Activated CD4-positive, alpha-beta T cell treated with anti-CD3 and anti-CD28 coated beads for 4 hours (primary cell): ENCODE data around the gene OR52W1.
"Not testable (repeated sequence)": the region's sequence is repeated elsewhere in the genome, so short reads cannot be mapped to it uniquely, and the experiment has no call there.

Experiments used
- DNase-seq, 2 donors: peaks; one replicate each; pipeline ENCODE4 v3.0.0-alpha.2; 2020

OR52W1 gene

DNA sequence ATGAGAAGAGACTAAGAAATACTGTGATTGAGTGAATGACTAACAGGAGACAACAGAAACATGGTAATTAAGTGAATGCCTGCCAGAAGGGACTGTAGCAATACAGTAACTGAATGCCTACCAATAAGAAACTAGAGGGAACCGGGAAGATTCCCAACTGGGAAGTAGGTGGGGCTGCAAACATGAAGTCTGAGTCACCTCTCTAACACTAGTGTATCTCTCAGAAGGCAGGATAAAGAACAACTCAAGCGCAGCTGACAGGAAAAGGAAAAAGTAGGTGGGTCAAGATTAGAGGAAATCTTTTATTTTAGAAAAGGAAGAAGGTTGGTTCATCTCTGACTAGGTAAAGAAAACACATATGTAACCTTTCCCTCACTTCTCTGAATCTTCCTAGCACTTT, 20.3 kb downstream of the OR52W1 start:
- no peak for DNase-seq

DNA sequence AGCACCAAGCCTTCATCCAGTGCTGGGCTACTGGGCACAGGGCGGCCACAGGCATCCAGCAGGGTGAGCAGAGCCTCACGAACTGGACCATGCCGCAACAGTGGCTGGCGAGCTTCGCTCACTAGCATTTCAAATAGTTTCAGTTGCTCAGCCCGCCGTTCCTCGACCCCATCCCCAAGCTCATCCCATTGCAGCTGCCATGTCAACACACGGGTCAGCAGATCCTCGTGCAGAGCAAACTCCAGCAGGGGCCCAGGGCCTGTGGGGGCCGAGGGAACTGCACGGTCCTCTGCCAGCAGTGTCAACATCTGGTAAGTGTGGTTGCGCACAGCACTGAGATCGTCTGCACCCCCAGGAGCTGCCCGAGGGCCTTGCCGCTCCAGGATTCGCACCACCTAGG, 24.8 kb downstream of the OR52W1 start:
- no peak for DNase-seq

DNA sequence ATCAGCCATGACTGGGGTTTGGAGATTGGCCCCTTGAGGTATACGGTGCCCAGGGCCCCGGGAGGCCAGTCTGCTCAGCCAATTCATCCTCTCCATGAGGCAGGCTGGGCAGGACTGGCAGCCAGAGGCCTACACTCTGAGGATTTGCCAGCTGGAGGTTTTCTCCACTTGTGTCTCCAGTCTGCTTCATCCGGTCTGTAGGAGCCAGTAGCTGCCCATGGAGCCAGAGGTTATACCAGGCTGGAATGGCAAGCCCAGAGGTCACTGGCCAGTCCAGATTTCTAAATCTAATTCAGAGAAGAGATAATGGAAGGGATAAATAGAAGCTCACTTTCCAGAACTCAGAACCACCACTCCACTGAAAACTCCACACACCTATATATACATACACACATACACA, 25.4 kb downstream of the OR52W1 start:
- no peak for DNase-seq

DNA sequence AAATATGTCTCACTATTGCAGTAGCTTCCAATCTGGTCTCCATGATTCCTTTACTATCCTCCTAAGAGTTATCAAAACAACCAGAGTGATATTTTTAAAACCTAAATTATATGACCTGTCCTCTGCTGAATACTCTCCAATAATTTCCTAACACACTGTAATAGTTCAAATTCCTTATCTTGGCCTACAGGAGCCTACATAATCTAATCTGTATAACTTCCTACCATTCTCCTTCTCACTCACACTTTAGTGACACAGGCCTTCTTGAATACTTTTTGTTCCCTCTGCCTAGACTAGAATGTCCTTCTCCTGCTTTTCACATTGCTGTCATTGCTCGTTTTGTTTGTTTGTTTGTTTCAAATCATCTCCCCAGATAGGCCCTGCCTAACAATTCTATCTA, 26.0 kb downstream of the OR52W1 start:
- DNase-seq: no peak

DNA sequence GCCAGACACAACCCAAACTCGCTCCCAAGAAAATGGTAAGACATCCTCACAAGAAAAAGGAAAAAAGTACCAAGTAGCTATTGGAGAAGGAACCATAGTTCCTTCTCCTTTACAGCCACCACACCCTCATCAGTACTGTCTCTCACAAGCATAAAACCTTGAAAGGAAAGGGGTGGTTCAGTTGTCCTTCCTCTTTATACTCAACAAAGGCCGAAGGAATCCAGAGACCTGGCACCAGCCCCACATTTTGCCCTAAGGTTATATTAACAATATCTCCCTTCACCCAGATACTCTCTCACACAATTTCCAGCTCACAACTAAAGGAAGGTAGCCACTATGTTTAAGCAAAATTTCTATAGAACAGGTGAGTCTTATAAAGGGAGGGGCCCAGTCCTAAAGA, 26.9 kb downstream of the OR52W1 start:
- DNase-seq: no peak

DNA sequence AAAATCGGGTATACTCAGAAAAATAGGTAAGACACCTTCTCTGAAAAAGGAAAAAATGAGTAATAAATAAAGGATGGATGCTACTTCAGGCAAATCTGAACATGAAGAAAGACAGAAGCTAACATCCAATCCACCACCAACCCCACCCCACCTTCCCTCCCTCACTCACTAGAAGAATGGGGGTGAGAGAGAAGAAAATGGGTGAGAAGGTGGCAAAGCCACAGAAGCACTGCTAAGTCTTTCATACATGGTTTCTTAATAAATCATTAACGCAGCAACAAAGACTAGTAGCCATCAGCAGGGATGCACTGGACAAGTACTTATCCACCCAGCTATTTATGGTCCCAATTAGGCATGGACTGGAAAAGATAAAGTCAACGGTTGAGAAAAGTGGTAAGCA, 29.5 kb downstream of the OR52W1 start:
- DNase-seq: no peak

DNA sequence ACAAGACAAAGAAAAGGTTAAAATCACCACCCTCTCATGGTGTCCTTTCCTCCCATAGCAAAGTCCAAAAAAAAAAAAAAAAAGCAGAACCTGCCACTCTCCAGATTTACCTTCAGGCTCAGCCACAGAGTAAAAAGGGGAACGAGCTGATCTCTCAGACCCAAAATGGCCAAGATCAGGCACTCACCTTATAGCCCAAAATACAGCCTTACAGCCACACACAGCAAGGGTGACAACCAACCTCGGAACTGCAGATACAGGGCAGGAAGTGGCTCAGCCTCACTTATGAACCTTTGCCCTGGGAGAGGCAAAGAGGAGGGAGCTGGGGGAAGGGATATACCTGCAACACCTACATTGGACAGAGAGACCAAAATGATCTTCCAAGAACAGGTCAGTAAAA, 30.9 kb downstream of the OR52W1 start:
- DNase-seq: no peak

DNA sequence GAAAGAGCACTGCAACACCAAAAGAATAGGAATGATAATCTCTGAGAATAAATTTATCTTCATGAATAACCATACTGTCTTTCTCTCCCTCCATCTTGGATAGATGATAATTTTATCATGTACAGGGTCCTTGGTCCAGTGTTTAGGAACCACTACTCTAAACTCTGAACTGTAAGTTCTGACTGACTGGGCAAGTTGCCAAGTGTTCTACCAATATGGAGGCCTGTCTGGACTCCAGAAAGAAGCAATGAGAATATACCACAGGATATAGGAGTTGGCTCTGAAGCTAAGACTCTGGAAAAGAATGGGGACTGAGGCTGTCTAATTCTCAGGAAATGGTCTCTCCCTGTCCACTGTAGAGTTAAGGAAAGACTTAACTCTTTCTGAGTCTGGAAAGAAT, 33.9 kb downstream of the OR52W1 start:
- DNase-seq: no peak

DNA sequence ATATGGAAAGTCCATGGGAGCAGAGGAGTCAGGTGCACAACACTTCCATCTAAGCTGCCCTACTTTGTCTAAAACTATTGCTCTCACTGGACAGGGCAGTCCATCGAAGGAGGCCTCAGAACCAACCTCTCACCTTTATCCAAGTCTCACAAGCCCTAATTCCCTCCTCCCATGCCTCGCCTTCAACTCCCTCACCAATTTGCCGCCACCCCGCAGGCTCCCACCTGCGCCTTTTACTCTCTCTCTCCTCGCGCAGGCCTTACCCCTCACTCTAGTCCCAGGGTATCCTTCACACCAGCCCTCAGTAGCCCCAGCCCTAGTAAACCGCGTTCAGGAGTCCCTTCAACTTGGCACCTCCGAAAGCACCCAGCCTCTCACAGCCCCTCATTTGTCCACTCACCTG, 35.0 kb downstream of the OR52W1 start:
- no peak for DNase-seq

DNA sequence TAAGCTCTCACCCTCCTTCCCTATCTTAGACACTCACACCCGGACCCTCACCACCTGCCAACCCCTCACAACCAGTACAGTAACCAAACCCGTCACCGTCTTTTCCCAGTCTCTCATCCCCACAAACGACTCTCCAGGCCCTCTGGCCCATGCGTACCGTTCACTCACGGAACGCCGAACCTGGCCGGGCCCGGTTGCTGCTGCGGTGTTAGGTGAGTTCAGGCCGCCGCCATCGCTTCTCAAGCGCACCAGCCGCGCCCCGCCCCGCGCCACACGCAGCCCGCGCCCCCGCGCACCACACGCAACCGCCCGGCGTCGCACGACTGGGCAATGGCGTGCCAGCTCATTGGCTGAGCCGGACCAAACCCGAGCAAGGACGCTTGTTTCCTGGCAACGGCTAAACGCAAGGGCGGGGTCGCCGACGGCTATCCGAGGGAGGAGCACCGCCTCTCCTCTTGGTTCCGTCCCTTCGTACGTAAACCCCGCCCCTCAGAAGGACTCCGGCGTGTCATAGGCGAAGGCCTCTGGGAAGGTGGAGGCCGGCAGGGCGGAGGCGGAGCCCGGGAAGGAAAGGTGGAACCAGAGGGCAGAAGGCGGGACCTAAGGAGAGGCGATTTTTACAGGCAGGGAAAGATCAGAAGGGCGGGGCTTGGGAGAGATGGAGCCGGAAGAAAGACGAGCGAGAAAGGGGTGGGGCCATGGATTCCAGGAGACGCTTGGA, 35.5 kb downstream of the OR52W1 start, which contains the start of gene FHIP1B:
Gene FHIP1B, minus strand, starts transcription at position 250 of the 721 bp plus-strand sequence. CDS start 10,120 bp downstream, outside the sequence.
- DNase-seq: peak; percentile 99

DNA sequence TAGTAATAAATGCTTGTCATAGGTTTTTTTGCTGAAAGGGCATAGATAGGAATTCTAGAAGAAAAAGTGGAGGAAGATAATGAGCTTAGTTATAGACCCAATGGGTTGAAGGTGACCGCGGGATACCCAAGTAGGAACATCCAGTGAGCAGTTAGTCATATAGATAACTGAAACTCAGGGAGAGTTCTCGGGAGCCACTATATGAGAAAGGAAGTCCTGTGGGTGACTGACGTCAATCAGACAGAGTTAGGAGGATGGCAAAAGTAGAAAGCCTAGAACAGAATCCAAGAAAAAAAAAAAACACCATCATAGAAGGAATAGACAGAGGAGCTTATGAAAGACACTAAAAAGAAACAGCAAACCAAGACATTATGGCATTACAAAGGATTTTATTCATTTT, 38.2 kb downstream of the OR52W1 start:
- DNase-seq: no peak

DNA sequence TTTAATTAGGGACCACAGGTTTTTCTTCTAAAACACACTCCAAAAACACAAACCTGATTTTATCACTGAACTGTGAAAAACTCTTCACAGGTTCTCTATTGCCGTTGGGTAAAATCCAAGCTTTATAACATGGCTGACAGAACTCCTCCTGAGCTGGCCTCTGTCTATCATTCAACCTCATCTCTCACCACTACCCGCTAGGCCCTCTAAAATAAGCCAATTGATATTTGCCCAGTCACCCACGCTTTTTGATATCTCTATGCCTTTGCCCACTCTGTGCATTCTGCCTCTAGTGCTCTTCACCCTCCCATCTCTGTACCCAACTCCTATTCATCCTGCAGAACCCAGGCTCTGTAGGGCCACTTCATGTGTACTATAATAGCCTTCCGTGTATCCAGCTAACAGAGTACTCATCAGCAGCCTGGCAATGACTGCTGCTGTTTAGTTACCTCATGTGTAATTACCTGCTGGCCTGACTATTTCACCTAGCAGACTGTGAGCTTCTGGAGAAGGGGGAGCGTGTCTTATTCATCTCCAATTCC, 38.8 kb downstream of the OR52W1 start:
- no peak for DNase-seq

DNA sequence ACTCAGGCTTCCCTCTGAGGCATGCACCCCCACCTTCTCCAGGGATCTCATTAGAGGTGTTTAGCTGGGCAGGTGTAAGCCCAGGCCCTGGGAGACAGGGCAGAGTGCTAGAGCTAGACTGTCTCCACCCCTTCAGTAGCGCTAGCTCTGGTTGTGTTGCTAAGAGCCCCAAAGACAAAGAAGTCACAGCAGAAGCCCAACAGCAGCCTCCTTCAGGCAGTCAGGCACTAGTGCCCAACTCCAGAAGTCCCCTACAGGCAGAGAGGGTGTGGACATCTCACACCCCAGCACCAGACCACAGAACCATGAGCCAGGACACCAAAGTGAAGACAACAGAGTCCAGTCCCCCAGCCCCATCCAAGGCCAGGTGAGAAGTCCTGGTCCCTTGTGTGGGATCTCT, 39.9 kb downstream of the OR52W1 start, which contains the start of gene CNGA4:
Gene CNGA4, plus strand, starts transcription at position 188 of the 400 bp plus-strand sequence. Its CDS starts 118 bp downstream, at position 306.
- no peak for DNase-seq

DNA sequence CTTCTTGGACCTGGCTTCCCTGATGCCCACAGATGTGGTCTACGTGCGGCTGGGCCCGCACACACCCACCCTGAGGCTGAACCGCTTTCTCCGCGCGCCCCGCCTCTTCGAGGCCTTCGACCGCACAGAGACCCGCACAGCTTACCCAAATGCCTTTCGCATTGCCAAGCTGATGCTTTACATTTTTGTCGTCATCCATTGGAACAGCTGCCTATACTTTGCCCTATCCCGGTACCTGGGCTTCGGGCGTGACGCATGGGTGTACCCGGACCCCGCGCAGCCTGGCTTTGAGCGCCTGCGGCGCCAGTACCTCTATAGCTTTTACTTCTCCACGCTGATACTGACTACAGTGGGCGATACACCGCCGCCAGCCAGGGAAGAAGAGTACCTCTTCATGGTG, 41.1 kb downstream of the OR52W1 start:
- no peak for DNase-seq

DNA sequence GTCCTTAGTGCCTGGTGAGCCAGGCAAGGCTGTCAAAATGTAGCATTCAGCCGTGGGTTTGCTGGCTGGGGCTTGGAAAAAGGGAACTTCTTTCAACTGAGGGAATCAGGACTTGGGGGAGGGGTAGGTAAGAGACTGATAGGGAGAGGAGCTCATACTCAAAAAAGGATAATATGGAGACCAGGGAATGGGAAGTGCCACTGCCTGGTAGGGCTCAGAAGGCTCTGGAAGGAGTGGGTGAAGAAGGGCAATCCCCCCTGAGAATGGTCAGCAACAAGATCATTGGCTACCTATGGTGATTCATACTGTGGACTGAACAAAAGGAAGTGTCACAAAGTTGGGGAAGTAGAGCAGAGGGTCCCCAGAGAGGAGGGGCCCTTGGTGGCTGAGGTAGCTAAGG, 41.8 kb downstream of the OR52W1 start:
- DNase-seq: no peak

DNA sequence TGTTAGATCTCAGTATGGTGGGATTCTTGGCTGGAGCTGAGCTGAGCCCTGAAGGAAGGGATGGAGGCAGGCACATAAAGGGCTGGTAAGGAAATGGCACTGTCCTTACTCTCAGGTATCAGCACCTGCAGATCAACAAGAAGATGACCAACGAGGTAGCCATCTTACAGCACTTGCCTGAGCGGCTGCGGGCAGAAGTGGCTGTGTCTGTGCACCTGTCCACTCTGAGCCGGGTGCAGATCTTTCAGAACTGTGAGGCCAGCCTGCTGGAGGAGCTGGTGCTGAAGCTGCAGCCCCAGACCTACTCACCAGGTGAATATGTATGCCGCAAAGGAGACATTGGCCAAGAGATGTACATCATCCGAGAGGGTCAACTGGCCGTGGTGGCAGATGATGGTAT, 42.3 kb downstream of the OR52W1 start:
- DNase-seq: no peak

DNA sequence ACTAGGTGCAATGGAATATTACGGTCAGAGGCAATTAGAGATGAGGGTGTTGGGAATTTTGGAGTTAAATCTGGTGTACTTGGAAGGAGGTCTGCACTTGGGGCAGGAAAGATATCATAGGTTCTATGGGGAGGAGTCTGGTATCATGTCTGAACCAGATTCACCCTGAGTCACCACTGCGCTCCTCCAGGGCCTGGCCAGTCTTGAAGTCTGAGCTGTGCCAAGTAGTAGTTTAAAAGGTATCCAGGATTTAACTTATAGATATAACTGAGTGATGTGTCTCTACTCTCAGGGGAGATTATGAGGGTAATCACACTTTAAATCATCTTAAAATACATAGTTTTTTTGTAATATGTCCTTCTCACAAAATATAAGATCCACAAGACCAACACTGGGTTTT, 46.5 kb downstream of the OR52W1 start:
- DNase-seq: no peak

DNA sequence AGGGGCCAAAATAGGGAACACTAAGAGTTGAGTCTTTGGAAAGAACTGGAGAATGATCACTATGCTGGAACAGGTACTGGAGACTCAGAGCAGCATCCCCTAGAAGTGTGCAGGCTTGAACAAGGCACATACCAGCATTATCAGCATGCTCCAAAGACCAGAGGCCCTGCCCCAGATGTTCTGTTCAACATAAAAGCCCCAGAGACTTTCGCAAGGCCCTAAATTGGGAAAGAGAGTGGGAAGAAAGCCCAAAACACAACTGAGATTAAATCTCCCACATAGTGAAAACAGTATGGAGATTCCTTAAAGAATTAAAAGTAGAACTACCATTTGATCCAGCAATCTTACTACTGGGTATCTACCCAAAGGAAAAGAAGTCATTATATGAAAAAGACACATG, 49.2 kb downstream of the OR52W1 start:
- DNase-seq: no peak

DNA sequence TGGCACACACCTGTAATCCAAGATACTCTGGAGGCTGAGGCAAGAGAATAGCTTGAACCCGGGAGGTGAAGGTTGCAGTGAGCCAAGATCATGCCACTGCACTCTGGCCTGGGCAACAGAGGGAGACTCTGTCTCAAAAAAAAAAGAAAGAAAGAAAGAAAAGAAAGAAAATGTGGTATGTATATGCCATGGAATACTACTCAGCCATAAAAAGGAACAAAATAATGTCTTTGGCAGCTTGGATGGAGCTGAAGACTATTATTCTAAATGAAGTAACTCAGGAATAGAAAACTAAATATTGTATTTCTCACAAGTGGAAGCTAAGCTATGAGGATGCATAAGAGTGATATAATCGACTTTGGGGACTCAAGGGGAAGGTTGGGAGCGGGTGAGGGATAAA, 49.9 kb downstream of the OR52W1 start:
- not testable (repeated sequence) for DNase-seq
